H9 (cell line): ENCODE results near the gene PRAC2. TPM values are rescaled to one million over a fixed set of nuclear protein-coding genes. Genes with fewer than 3 reads are reported as not detected.
A peak's percentile ranks its signal among the peaks of the same experiment; 100 is the strongest.

Experiments
- DNase-seq: peaks from one replicate; pipeline ENCODE4 v3.0.0-alpha.2; 2017
- H2AFZ ChIP-seq: one replicate; pipeline ENCODE4 v1.6.1; 2013; ENCODE audit warnings: mild to moderate bottlenecking, low read length, control low read depth, moderate library complexity
- H2AK5ac ChIP-seq: 2 replicates; pipeline ENCODE4 v1.6.1; 2013; ENCODE audit warnings: low read length, control low read depth, mixed read lengths; ENCODE audit not compliant: insufficient read length
- H2BK120ac ChIP-seq: one replicate; pipeline ENCODE4 v1.6.1; 2013; ENCODE audit warnings: low read depth, mild to moderate bottlenecking, low read length, control low read depth, inconsistent platforms; ENCODE audit not compliant: poor library complexity, severe bottlenecking
- H2BK12ac ChIP-seq: 2 replicates; pipeline ENCODE4 v1.6.1; 2013; ENCODE audit warnings: low read length, control low read depth, mixed read lengths, low read depth; ENCODE audit not compliant: insufficient read length
- H2BK15ac ChIP-seq: 2 replicates; pipeline ENCODE4 v1.6.1; 2013; ENCODE audit warnings: low read depth, low read length, control low read depth
- H2BK20ac ChIP-seq: one replicate; pipeline ENCODE4 v1.6.1; 2013; ENCODE audit warnings: low read depth, mild to moderate bottlenecking, low read length, control low read depth, inconsistent platforms; ENCODE audit not compliant: poor library complexity, severe bottlenecking
- H2BK5ac ChIP-seq: 2 replicates; pipeline ENCODE4 v1.6.1; 2013; ENCODE audit warnings: low read length, control low read depth, mixed read lengths; ENCODE audit not compliant: insufficient read length
- H3K14ac ChIP-seq: 2 replicates; pipeline ENCODE4 v1.6.1; 2013; ENCODE audit warnings: low read length, control low read depth; ENCODE audit not compliant: insufficient read depth
- H3K18ac ChIP-seq: 2 replicates; pipeline ENCODE4 v1.6.1; 2013; ENCODE audit warnings: low read depth, mild to moderate bottlenecking, mixed read lengths, low read length, control low read depth; ENCODE audit not compliant: insufficient read length
- H3K23ac ChIP-seq: 2 replicates; pipeline ENCODE4 v1.6.1; 2013; ENCODE audit warnings: low read length, control low read depth, mixed read lengths, low read depth; ENCODE audit not compliant: insufficient read length
- H3K23me2 ChIP-seq: 2 replicates; pipeline ENCODE4 v1.6.1; 2013; ENCODE audit warnings: low read depth, mild to moderate bottlenecking, mixed read lengths, low read length, control low read depth; ENCODE audit not compliant: insufficient read length, poor library complexity, severe bottlenecking
- H3K27ac ChIP-seq: 2 replicates; pipeline ENCODE4 v1.5.1; 2013; ENCODE audit warnings: low read length, control low read depth, mixed read lengths, low read depth; ENCODE audit not compliant: insufficient read length
- H3K27me3 ChIP-seq: 2 replicates; pipeline ENCODE4 v1.6.1; 2013; ENCODE audit warnings: low read length, control low read depth, inconsistent platforms; ENCODE audit not compliant: insufficient read depth
- H3K4ac ChIP-seq: 2 replicates; pipeline ENCODE4 v1.6.1; 2013; ENCODE audit warnings: low read depth, mild to moderate bottlenecking, control low read depth, inconsistent platforms, low read length, moderate library complexity
- H3K4me1 ChIP-seq: 2 replicates; pipeline ENCODE4 v1.6.1; 2013; ENCODE audit warnings: low read length, control low read depth, inconsistent platforms; ENCODE audit not compliant: insufficient read depth
- H3K4me2 ChIP-seq: 2 replicates; pipeline ENCODE4 v1.6.1; 2013; ENCODE audit warnings: low read length, control low read depth, mixed read lengths; ENCODE audit not compliant: insufficient read length, insufficient read depth
- H3K56ac ChIP-seq: 2 replicates; pipeline ENCODE4 v1.6.1; 2013; ENCODE audit warnings: low read depth, mild to moderate bottlenecking, mixed read lengths, low read length, control low read depth; ENCODE audit not compliant: insufficient read length
- H3K79me1 ChIP-seq: 2 replicates; pipeline ENCODE4 v1.6.1; 2013; ENCODE audit warnings: low read depth, mild to moderate bottlenecking, moderate library complexity, low read length, control low read depth, inconsistent platforms; ENCODE audit not compliant: insufficient read depth, poor library complexity, severe bottlenecking
- H3K79me2 ChIP-seq: 2 replicates; pipeline ENCODE4 v1.6.1; 2013; ENCODE audit warnings: low read length, control low read depth, inconsistent platforms; ENCODE audit not compliant: insufficient read depth
- H3K9ac ChIP-seq: 2 replicates; pipeline ENCODE4 v1.6.1; 2013; ENCODE audit warnings: low read length, control low read depth, mixed read lengths; ENCODE audit not compliant: insufficient read length; ENCODE audit errors: extremely low read depth
- H3K9me3 ChIP-seq: one replicate; pipeline ENCODE4 v1.6.1; 2013; ENCODE audit warnings: low read depth, low read length, inconsistent platforms; ENCODE audit not compliant: control insufficient read depth
- H3T11ph ChIP-seq: one replicate; pipeline ENCODE4 v1.6.1; 2013; ENCODE audit warnings: mild to moderate bottlenecking, low read length, control low read depth, inconsistent platforms
- H4K20me1 ChIP-seq: one replicate; pipeline ENCODE4 v1.6.1; 2013; ENCODE audit not compliant: control insufficient read depth, insufficient read length, insufficient read depth
- H4K5ac ChIP-seq: 2 replicates; pipeline ENCODE4 v1.6.1; 2013; ENCODE audit warnings: low read depth, mild to moderate bottlenecking, mixed read lengths, low read length, control low read depth; ENCODE audit not compliant: insufficient read length
- H4K8ac ChIP-seq: replicated peaks from 2 replicates; pipeline ENCODE4 v1.6.1; 2013; ENCODE audit warnings: low read length, control low read depth, mixed read lengths, low read depth; ENCODE audit not compliant: insufficient read length
- H4K91ac ChIP-seq: 2 replicates; pipeline ENCODE4 v1.6.1; 2013; ENCODE audit warnings: low read depth, mild to moderate bottlenecking, moderate library complexity, mixed read lengths, low read length, control low read depth; ENCODE audit not compliant: insufficient read length
- H3K27ac Mint-ChIP-seq, 3 experiments: 2 replicates in 2 of 3; 3 replicates in 1 of 3; pipeline ENCODE4 v1.8.0; 2020 to 2021; ENCODE audit warnings: mixed read lengths in 3 of 3, mild to moderate bottlenecking in 1 of 3, moderate library complexity in 1 of 3
- H3K27me3 Mint-ChIP-seq: 2 replicates; pipeline ENCODE4 v1.8.0; 2021; ENCODE audit warnings: low read depth, mild to moderate bottlenecking, moderate library complexity, mixed read lengths
- H3K36me3 Mint-ChIP-seq, 3 experiments: 2 replicates in 2 of 3; 3 replicates in 1 of 3; pipeline ENCODE4 v1.8.0; 2020 to 2021; ENCODE audit warnings: low read depth in 3 of 3, mixed read lengths in 3 of 3; ENCODE audit not compliant: insufficient read depth in 1 of 3
- H3K4me1 Mint-ChIP-seq, 2 experiments: 2 replicates each; pipeline ENCODE4 v1.8.0; 2020; ENCODE audit warnings: mixed read lengths in 2 of 2
- H3K4me3 Mint-ChIP-seq, 2 experiments: 2 replicates in 1 of 2; 3 replicates in 1 of 2; pipeline ENCODE4 v1.8.0; 2020 to 2021; ENCODE audit warnings: mild to moderate bottlenecking in 2 of 2, mixed read lengths in 2 of 2, moderate library complexity in 1 of 2
- H3K9me3 Mint-ChIP-seq, 2 experiments: 2 replicates in 1 of 2; 3 replicates in 1 of 2; pipeline ENCODE4 v1.8.0; 2020; ENCODE audit warnings: mild to moderate bottlenecking in 2 of 2, mixed read lengths in 2 of 2, moderate library complexity in 1 of 2
- CTCF ChIP-seq: fragments of 200-600 bp; sonication (generic); conservative IDR thresholded peaks from 3 replicates; pipeline ENCODE4 v1.8.0; 2021; ENCODE audit warnings: antibody characterized with exemption, mild to moderate bottlenecking
- WGBS: extraction: QIAGEN DNeasy Blood & Tissue Kit; methylation state at CpG from one replicate; pipeline ENCODE4 v1.1.7; 2013; ENCODE audit warnings: missing lambda C conversion rate, low lambda C conversion rate, mixed read lengths; ENCODE audit not compliant: insufficient read length; ENCODE audit errors: extremely low coverage; 5-methylcytosine and 5-hydroxymethylcytosine counted together
- total RNA-seq: library from RNA; stranded (reverse); gene quantifications from 2 replicates; pipeline ENCODE4 v1.2.1, GENCODE V29; 2021

The PRAC2 gene
- total RNA-seq, 1 experiment from 2014 or later = not detected

- H3K14ac ChIP-seq = no peak overlapping the region
- no peak overlapping the region; a peak in 1 of 5 replicates for H3K4me3 Mint-ChIP-seq
- no peak overlapping the region for H3K56ac ChIP-seq
- no peak overlapping the region for H2BK20ac ChIP-seq
- no peak overlapping the region for H2BK12ac ChIP-seq
- no peaks in the 10 kb centered on the region for H3K9me3 ChIP-seq
- peak; percentile 85 for DNase-seq
- no peak overlapping the region for H3K4ac ChIP-seq
- peaks cover 4 to 6% of the 10 kb centered on the region in 2 experiments; a peak in 3 of 5 replicates for H3K9me3 Mint-ChIP-seq
- no peak overlapping the region for H4K8ac ChIP-seq
- H2BK120ac ChIP-seq = no peak overlapping the region
- peak; percentile 85 for TF ChIP-seq CTCF
- no peaks in the 10 kb centered on the region for H3K79me1 ChIP-seq
- no peak overlapping the region for H3K23ac ChIP-seq
- H3K9ac ChIP-seq = no peak overlapping the region
- WGBS = no CpG with 5 or more reads among the region's 32 CpGs
- H3K4me1 Mint-ChIP-seq = peaks cover 28 to 41% of the 10 kb centered on the region in 2 experiments
- peaks cover 2% of the 10 kb centered on the region; the same call in 1 of the 2 replicates for H3K4me1 ChIP-seq
- peaks cover 100% of the 10 kb centered on the region for H3K27me3 ChIP-seq
- H2BK15ac ChIP-seq = no peak overlapping the region
- no peak overlapping the region for H2AFZ ChIP-seq
- H2AK5ac ChIP-seq = no peak overlapping the region
- H3T11ph ChIP-seq = no peak overlapping the region
- H4K91ac ChIP-seq = no peak overlapping the region
- H3K27ac Mint-ChIP-seq = no peak overlapping the region
- peaks cover 8% of the 10 kb centered on the region for H3K23me2 ChIP-seq
- no peak overlapping the region for H3K18ac ChIP-seq
- peaks cover 4% of the 10 kb centered on the region for H4K20me1 ChIP-seq
- no peak overlapping the region for H2BK5ac ChIP-seq
- H3K79me2 ChIP-seq = no peaks in the 10 kb centered on the region
- peaks cover 0 to 2% (median 0%) of the 10 kb centered on the region in 3 experiments; a peak in 1 of 7 replicates for H3K36me3 Mint-ChIP-seq
- peaks cover 100% of the 10 kb centered on the region for H3K27me3 Mint-ChIP-seq
- no peak overlapping the region for H3K27ac ChIP-seq
- no peak overlapping the region for H3K4me2 ChIP-seq
- H4K5ac ChIP-seq = no peak overlapping the region
Observed at GRCh38 chr17:48724251-48725003, 1.4 kb downstream of the PRAC2 start.
